HG02970 (cell line): ENCODE data around the gene HOXD3.

Source experiments
- ATAC-seq: cut with Tn5 transposase; IDR thresholded peaks from one replicate; pipeline ENCODE4 v1.9.1; 2021; ENCODE audit warnings: mild to moderate bottlenecking, moderate library complexity, moderate number of reproducible peaks; ENCODE audit not compliant: unreplicated experiment, low FRiP score

The HOXD3 gene

GRCh38 chr2:176174824-176175708 is 18.0 kb downstream of the HOXD3 start:
- ATAC-seq = no peak

- ATAC-seq = no peak
Observed at GRCh38 chr2:176175709-176176607, 18.9 kb downstream of the HOXD3 start.

GRCh38 chr2:176177580-176178037 is 20.5 kb downstream of the HOXD3 start:
- no peak for ATAC-seq

GRCh38 chr2:176178038-176178756 is 21.1 kb downstream of the HOXD3 start:
- no peak for ATAC-seq

GRCh38 chr2:176178757-176179295 is 21.7 kb downstream of the HOXD3 start:
- ATAC-seq = no peak

- no peak for ATAC-seq
Observed at GRCh38 chr2:176181551-176181950, 24.4 kb downstream of the HOXD3 start.

GRCh38 chr2:176182671-176183070 is 25.6 kb downstream of the HOXD3 start:
- ATAC-seq = no peak

GRCh38 chr2:176184749-176185148 is 27.6 kb downstream of the HOXD3 start:
- ATAC-seq = no peak

GRCh38 chr2:176186024-176186423 is 28.9 kb downstream of the HOXD3 start:
- ATAC-seq = no peak

- no peak for ATAC-seq
Observed at GRCh38 chr2:176187200-176187898, 30.2 kb downstream of the HOXD3 start.

- no peak for ATAC-seq
Observed at GRCh38 chr2:176187899-176188773, 31.0 kb downstream of the HOXD3 start, which contains the start of gene HOXD1. HOXD1 (plus strand) TSS chr2:176188668; CDS start chr2:176188802, 134 bp downstream.

GRCh38 chr2:176188774-176189680 is 31.9 kb downstream of the HOXD3 start:
- ATAC-seq = no peak

GRCh38 chr2:176189681-176190641 is 32.9 kb downstream of the HOXD3 start:
- no peak for ATAC-seq

GRCh38 chr2:176192351-176192750 is 35.2 kb downstream of the HOXD3 start:
- ATAC-seq = no peak

GRCh38 chr2:176193048-176193447 is 35.9 kb downstream of the HOXD3 start:
- ATAC-seq = no peak

GRCh38 chr2:176199902-176200301 is 42.8 kb downstream of the HOXD3 start:
- no peak for ATAC-seq
